Measurements from ENCODE around the gene ZNF205. TPM values are rescaled to one million over a fixed set of nuclear protein-coding genes. Genes with fewer than 3 reads are reported as not detected.

ZNF205 gene
- total and polyA plus RNA-seq, 9 of the 15 experiments (the other 6 are each of a cell fraction or from before 2014, with no cell fraction given) = 2.4 to 11.8 (median 5.1) TPM; not detected in 2

GRCh38 chr16:3131755-3132377 lies 19.5 kb downstream of the ZNF205 start (continued):
- TF ChIP-seq CTCFL (IDR thresholded peaks at IDR 0.05; ENCODE audit: borderline replicate concordance, insufficient read depth, low read depth, low read length, poor library complexity, severe bottlenecking) = no peak
- TF ChIP-seq PBX2 (CRISPR knock-in tag; IDR thresholded peaks at IDR 0.05; ENCODE audit: low read depth) = no peak
- no peak for TF ChIP-seq PBX2 (tag; conservative IDR thresholded peaks at IDR 0.05; ENCODE audit: low read depth)
- TF ChIP-seq SMARCE1 (IDR thresholded peaks at IDR 0.05) = no peak
- no peak for TF ChIP-seq CCNT2 (IDR thresholded peaks at IDR 0.05; ENCODE audit: borderline replicate concordance, extremely low read depth, insufficient read length, low read depth, low read length)
- no peak for TF ChIP-seq ZBTB12 (CRISPR knock-in tag; IDR thresholded peaks at IDR 0.05)
- TF ChIP-seq MAFG (tag; conservative IDR thresholded peaks at IDR 0.05) = no peak
- no peak for TF ChIP-seq SAFB2 (IDR thresholded peaks at IDR 0.05; ENCODE audit: borderline replicate concordance, low read depth, low read length, severe bottlenecking)
- no peak for TF ChIP-seq CCAR2 (IDR thresholded peaks at IDR 0.05; ENCODE audit: low read depth, low read length)
- no peak for TF ChIP-seq ZNF830 (CRISPR knock-in tag; IDR thresholded peaks at IDR 0.05)
- TF ChIP-seq NKRF (IDR thresholded peaks at IDR 0.05; ENCODE audit: borderline replicate concordance) = 0 out of 2 replicates have a peak, but pooled peaks have one; percentile 9
- TF ChIP-seq RBM17 (IDR thresholded peaks at IDR 0.05; ENCODE audit: borderline replicate concordance, low read depth, low read length) = no peak
- TF ChIP-seq ZNF121 (CRISPR knock-in tag; conservative IDR thresholded peaks at IDR 0.05) = no peak
- TF ChIP-seq DEAF1 (CRISPR knock-in tag; IDR thresholded peaks at IDR 0.05) = no peak
- no peak for TF ChIP-seq DDX20 (tag; IDR thresholded peaks at IDR 0.05; ENCODE audit: low read depth)
